HG03196 (cell line): ENCODE measurements around the gene ECE2.

Source experiments
- ATAC-seq: cut with Tn5 transposase; IDR thresholded peaks from one replicate; pipeline ENCODE4 v1.9.1; 2021; ENCODE audit not compliant: unreplicated experiment

The ECE2 gene

GRCh38 chr3:184275961-184276910, at the start of gene ECE2:
Gene ECE2, plus strand, starts transcription at chr3:184276022. Its CDS starts 132 bp downstream, at chr3:184276154.
- no peak for ATAC-seq

- no peak for ATAC-seq
These were observed 48.3 kb upstream of the ECE2 start for GRCh38 chr3:184227481-184227935.

- ATAC-seq: no peak
These were observed 47.3 kb upstream of the ECE2 start for GRCh38 chr3:184228376-184229137.

- peak; percentile 52 for ATAC-seq
These were observed 46.3 kb upstream of the ECE2 start, which contains the start of gene VWA5B2 for GRCh38 chr3:184229394-184230080. Gene VWA5B2, plus strand, starts transcription at chr3:184229585. Its CDS starts 944 bp downstream, at chr3:184230529.

GRCh38 chr3:184230081-184230602, 45.7 kb upstream of the ECE2 start:
- ATAC-seq: no peak

- no peak for ATAC-seq
These were observed 45.0 kb upstream of the ECE2 start for GRCh38 chr3:184230603-184231528.

GRCh38 chr3:184231671-184232070, 44.2 kb upstream of the ECE2 start:
- no peak for ATAC-seq

GRCh38 chr3:184233127-184233843, 42.5 kb upstream of the ECE2 start:
- no peak for ATAC-seq

- no peak for ATAC-seq
These were observed 41.6 kb upstream of the ECE2 start for GRCh38 chr3:184234224-184234623.

- ATAC-seq: no peak
These were observed 41.0 kb upstream of the ECE2 start for GRCh38 chr3:184234671-184235380.

- no peak for ATAC-seq
These were observed 40.3 kb upstream of the ECE2 start for GRCh38 chr3:184235381-184236032.

GRCh38 chr3:184236033-184236410, 39.8 kb upstream of the ECE2 start:
- ATAC-seq: no peak

GRCh38 chr3:184236636-184237035, 39.2 kb upstream of the ECE2 start:
- ATAC-seq: no peak

- no peak for ATAC-seq
These were observed 38.6 kb upstream of the ECE2 start for GRCh38 chr3:184237211-184237610.

- ATAC-seq: no peak
These were observed 38.0 kb upstream of the ECE2 start for GRCh38 chr3:184237807-184238206.

- ATAC-seq: no peak
These were observed 37.5 kb upstream of the ECE2 start for GRCh38 chr3:184238246-184238818.

- ATAC-seq: no peak
These were observed 36.6 kb upstream of the ECE2 start for GRCh38 chr3:184239221-184239620.

GRCh38 chr3:184239708-184240107, 36.1 kb upstream of the ECE2 start:
- ATAC-seq: no peak
